Loucy (cell line): ENCODE results near the gene XRCC3.

Experiments
- CTCF ChIP-seq: fragments of 200-600 bp; sonication (generic); conservative IDR thresholded peaks from 2 replicates; pipeline ENCODE4 v1.5.1; 2014; ENCODE audit warnings: mild to moderate bottlenecking, antibody characterized with exemption, low read length
- EZH2phosphoT487 ChIP-seq: fragments of 200-600 bp; IDR thresholded peaks from 2 replicates; pipeline ENCODE4 v1.6.1; 2018; ENCODE audit warnings: antibody characterized with exemption, mild to moderate bottlenecking, moderate library complexity, borderline replicate concordance

GRCh38 chr14:103758059-103758776 is 43.0 kb upstream of the XRCC3 start:
- no peak for TF ChIP-seq EZH2phosphoT487
- TF ChIP-seq CTCF = no peak
